Embryonic facial prominence (tissue), 1 donor: Measurements from ENCODE around the gene PCYT1B.

ENCODE experiments used
- DNase-seq: peaks from one replicate; pipeline ENCODE4 v3.0.0-alpha.2; 2016; ENCODE audit errors: extremely low spot score

The PCYT1B gene

GRCh38 chrX:24526616-24527015 lies 120.5 kb downstream of the PCYT1B start:
- DNase-seq: no peak

DNA sequence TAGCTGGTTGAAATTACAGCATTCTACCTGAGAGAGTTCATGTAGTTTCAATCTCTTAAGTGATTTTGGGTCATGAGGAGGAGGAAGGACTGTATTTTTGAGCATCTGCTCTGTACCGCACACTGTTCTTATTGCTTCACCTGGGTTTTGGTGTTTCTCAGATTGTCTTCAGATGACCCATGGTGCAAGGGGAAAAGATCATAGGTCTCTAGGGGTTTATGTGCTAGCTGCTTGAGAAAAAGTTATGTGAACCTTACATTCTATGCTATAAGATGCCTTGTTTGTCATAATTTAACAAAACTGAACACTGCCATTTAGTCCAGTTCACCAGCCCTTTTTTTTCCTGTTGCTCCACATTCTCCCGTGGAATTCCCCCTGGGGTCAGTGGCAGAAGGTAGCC lies 121.7 kb downstream of the PCYT1B start:
- no peak for DNase-seq

DNA sequence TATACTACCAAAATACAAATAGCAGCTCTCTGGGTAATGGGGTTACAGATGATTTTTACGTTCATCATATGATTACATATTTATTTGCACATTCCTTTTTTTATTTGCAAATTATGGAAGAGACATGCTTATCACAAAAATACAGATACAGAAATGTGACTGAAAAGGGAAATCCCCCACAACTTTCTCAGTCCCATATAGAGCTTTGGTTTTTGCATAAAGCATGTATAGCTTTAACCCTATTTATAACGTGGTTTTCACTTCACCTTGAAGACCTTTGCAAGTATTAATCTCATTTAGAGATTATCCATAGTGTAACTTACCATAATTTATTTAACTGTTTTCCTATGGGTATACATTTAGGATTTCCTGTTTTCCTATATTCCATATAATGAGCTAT lies 126.7 kb downstream of the PCYT1B start:
- no peak for DNase-seq

DNA sequence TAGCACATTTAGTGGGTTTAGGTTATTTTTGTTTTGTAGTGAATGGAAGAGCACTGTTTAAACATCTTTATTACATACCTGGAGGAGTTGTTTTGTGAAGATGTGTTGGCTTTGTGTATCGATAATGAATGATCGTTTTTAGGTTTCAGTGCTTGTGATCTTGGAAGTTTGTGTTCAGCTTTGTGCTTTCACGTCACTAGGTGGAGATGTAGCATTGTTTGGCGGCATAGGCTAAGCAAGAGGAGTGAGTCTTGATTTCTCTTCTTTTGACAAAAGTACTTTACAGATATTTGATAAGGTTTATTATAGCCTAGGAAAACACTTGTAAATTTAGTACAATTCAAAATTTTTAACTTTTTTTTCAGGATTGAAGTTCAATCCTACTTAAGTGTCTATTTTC lies 131.7 kb downstream of the PCYT1B start:
- DNase-seq: no peak

DNA sequence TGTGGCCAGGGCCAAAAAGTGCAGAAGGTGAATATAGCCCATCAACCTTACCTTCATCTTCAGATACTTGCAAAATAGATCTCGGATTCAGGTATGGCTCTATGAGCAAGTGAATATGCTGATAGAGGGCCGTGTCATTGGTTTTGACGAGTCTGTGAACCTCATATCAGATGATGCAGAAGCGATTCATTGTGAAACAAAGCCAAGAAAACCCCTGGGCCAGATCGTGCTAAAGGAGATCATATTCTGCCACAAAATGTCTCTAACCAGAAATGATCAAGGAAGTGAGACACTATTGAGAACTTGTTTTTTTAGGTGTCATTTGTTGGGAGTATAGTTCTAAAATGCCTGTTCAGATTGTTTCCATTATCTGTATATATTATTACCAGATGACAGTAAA lies 133.7 kb downstream of the PCYT1B start:
- DNase-seq: no peak

GRCh38 chrX:24508375-24508774 lies 138.8 kb downstream of the PCYT1B start:
- DNase-seq: no peak
